GM19324 (cell line): ENCODE measurements around the gene DHODH.
"Not testable (repeated sequence)": the region's sequence is repeated elsewhere in the genome, so short reads cannot be mapped to it uniquely, and the experiment has no call there.

Source experiments
- ATAC-seq: cut with Tn5 transposase; IDR thresholded peaks from one replicate; pipeline ENCODE4 v1.9.1; 2021; ENCODE audit warnings: mild to moderate bottlenecking, moderate library complexity; ENCODE audit not compliant: unreplicated experiment, low FRiP score

DHODH gene

GRCh38 chr16:72050769-72051464 is 42.4 kb downstream of the DHODH start:
- ATAC-seq, result no peak

- no peak for ATAC-seq
Observed at GRCh38 chr16:72051818-72052217, 43.3 kb downstream of the DHODH start.

- ATAC-seq, result not testable (repeated sequence)
Observed at GRCh38 chr16:72054254-72054847, 45.8 kb downstream of the DHODH start, which contains the start of gene HP. TSS of gene HP (plus strand) at chr16:72054505. CDS start at chr16:72054653, 148 bp downstream.

- no peak for ATAC-seq
Observed at GRCh38 chr16:72055911-72056310, 47.4 kb downstream of the DHODH start.

- not testable (repeated sequence) for ATAC-seq
Observed at GRCh38 chr16:72057313-72057712, 48.8 kb downstream of the DHODH start.

- ATAC-seq, result not testable (repeated sequence)
Observed at GRCh38 chr16:72059060-72059459, 50.5 kb downstream of the DHODH start.

- no peak for ATAC-seq
Observed at GRCh38 chr16:72060405-72060804, 51.9 kb downstream of the DHODH start.

- ATAC-seq, result no peak
Observed at GRCh38 chr16:72061564-72061963, 53.0 kb downstream of the DHODH start.

- ATAC-seq, result no peak
Observed at GRCh38 chr16:72064361-72064894, 55.9 kb downstream of the DHODH start.

GRCh38 chr16:72066747-72067146 is 58.2 kb downstream of the DHODH start:
- ATAC-seq, result peak; percentile 44

GRCh38 chr16:72068930-72069329 is 60.4 kb downstream of the DHODH start:
- ATAC-seq, result no peak

- no peak for ATAC-seq
Observed at GRCh38 chr16:72072514-72073342, 64.2 kb downstream of the DHODH start.

- no peak for ATAC-seq
Observed at GRCh38 chr16:72073560-72074230, 65.2 kb downstream of the DHODH start.

- ATAC-seq, result not testable (repeated sequence)
Observed at GRCh38 chr16:72075067-72075466, 66.5 kb downstream of the DHODH start.
